Renal cortical epithelial cell (primary cell): ENCODE results near the gene CKM. TPM values are rescaled to one million over a fixed set of nuclear protein-coding genes. Genes with fewer than 3 reads are reported as not detected.
"Not testable (repeated sequence)": the region's sequence is repeated elsewhere in the genome, so short reads cannot be mapped to it uniquely, and the experiment has no call there.

Experiments
- DNase-seq: peaks from one replicate; pipeline ENCODE4 v3.0.0-alpha.2; 2011; ENCODE audit warnings: low read depth
- total RNA-seq: library from RNA; depleted of rRNA; stranded (reverse); fragments of >200 nt; gene quantifications from 2 replicates; pipeline ENCODE4 v1.2.3, GENCODE V29; 2014

CKM gene
- total RNA-seq, 1 donor from 2014 or later = not detected

DNA sequence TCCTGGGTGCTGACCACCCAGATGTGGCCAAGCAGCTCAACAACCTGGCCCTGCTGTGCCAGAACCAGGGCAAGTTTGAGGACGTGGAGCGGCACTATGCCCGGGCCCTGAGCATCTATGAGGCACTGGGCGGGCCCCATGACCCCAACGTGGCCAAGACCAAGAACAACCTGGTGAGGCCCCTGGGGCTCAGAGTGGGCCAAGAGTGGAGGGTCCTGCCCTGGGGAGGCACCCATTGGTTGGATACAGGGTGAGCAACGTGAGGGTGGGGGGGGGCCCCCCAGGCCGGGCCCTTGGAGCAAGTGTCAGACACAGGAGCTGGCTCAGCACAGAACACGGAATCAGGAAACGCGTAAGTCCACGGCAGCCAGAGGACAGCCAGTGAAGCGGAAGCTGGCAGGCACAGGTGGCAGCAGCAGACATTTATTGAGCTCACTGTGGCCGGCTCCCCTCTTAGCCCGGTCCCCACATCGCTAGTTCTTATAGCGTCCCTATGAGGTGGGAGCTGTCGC is 26.8 kb upstream of the CKM start:
- no peak for DNase-seq

DNA sequence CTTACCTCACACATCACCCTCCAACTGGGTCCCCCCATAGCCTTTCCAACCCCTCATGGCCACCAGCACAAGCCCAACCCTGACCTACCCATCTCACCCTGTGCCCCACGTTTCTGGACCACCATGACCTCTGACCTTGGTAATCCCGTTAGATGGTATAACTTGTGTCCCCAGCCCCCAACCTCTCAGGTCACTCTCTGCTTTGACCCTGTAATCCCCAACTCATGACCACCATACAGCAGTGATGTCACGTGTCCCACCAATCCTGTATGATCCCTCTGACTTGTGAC is 26.4 kb upstream of the CKM start:
- DNase-seq = no peak

DNA sequence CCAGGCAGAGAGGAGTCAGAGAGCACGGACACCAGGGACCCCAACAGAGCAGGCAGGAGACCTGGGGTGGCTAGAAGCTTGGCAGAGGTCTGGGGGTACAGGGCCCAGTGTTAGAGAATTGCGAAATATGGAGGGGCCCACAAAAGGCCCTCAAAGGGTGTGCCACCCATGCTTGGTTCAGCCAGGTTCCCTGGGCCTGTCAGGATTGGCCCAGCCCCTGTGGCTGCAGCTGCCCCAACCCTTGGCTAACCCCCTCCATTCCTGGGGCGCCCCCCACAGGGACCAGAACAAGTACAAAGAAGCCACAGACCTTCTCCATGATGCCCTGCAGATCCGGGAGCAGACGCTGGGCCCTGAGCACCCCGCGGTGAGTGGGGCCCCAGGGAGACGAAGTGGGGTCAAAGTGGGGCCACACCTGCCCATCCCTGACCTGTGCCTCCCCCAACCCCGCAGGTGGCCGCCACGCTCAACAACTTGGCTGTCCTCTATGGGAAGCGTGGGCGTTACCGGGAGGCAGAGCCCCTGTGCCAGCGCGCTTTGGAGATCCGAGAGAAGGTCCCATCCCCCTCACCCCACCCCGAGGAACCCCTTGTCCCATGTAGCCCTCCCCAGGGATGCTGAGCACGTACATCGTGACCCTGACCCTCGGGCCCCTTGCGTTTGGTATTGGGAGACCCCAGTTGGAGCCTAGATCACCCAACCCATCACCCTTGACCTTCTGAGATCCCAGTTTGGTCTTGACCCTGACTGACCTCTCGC is 25.9 kb upstream of the CKM start:
- no peak for DNase-seq

- DNase-seq = no peak
These were observed 25.1 kb upstream of the CKM start for GRCh38 chr19:45347570-45348366.

DNA sequence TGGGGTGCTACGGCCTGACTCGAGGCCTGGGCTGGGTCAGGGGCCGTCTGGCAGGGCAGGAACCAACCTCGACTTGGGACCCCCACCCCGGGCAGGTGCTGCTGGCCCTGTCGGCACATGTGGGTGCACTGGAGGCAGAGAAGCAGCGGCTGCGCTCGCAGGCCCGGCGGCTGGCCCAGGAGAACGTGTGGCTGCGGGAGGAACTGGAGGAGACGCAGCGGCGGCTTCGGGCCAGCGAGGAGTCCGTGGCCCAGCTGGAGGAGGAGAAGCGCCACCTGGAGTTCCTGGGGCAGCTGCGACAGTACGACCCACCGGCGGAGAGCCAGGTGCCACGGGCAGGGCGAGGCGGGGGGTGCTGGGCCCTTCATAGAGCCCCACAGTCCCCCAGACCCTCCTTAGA is 23.8 kb upstream of the CKM start:
- DNase-seq = no peak

DNA sequence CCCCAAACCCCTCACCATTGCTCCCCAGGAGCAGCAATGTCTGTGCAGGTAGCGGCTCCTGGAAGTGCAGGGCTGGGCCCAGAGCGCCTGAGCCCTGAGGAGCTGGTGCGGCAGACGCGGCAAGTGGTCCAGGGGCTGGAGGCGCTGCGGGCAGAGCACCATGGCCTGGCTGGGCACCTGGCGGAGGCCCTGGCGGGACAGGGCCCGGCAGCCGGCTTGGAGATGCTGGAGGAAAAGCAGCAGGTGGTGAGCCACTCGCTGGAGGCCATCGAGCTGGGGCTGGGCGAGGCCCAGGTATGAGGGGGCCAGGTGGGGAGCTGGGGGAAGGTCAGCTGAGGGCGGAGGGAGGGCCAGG is 22.8 kb upstream of the CKM start:
- no peak for DNase-seq

- no peak for DNase-seq
These were observed 22.2 kb upstream of the CKM start for GRCh38 chr19:45344621-45345505.

DNA sequence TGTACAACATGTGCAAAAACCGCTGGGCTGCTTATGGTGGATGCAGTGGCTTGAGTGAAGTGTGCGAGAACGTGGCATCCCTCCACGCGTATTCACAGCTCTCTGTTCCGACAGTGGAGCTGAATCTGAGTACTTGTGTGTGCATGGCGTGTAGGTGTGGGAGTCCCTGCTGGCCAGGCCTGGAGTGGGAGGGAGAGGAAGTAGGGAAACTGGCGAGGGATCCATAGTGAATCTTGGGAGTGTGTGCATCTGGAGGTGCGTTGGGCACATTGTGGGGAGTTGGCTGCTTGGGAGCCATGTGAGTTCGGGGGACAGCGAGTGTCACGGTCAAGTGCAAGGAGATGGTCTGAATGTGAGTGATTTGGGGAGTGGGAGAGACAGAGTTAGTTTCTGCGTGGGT is 20.2 kb upstream of the CKM start:
- DNase-seq = no peak

DNA sequence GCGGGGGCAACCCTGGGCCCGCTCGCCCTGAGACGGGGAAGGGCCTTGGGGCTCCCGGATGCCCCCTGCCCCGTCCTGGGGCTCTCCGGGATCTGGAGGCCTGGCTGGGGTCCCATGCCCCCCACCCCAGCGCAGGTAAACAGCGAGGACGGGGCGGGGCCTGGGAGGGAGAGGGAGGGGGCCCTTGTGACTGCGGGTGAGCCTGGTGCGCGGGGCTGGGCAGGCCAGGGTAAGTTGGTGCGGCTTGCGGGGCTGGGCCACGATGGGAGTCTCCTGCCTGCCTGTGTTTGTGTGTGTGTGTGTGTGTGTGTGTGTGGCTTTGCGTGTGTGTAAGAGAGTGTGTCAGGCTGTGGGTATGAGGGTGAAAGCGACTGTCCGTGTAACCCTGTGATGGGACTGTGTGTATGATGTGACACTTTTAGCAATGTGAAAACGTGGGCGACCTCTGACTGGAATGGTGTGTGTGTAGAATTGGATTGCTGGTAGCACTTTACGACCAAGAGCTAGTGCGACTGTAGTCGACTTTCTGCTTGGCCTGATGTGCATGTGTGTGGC is 18.3 kb upstream of the CKM start:
- no peak for DNase-seq

GRCh38 chr19:45340232-45340898 is 17.7 kb upstream of the CKM start, which contains the start of gene KLC3:
Gene KLC3, plus strand, starts transcription at chr19:45340750. Its CDS starts 4,792 bp downstream, at chr19:45345542.
- no peak for DNase-seq

GRCh38 chr19:45339629-45340028 is 17.0 kb upstream of the CKM start:
- no peak for DNase-seq

DNA sequence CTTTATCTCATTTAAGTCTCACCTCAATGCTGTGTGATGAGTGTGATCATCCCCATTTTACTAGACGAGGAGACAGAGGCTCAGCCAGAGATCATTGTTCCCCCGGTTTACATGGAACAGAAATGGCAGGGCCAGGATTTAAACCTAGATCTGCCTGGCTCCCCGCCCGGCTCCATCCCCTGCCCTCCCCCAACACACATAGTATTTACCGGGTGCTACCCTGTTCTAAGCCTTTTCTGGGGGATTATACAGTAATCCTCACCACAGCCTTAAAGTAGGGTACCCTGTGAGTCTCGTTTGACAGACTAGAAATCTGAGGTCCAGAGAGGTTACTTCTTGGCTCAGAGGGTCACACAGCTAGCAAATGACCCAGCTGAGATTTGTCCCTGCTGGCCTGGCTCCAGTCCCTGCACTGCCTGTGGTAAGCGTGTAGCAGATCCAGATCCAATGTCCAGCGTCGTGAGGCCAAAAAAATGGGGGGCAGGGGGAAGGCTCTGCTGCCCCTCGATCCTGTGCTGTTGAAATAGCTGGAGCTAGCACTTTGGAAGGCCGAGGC is 14.1 kb upstream of the CKM start:
- DNase-seq = no peak

GRCh38 chr19:45334881-45335280 is 12.2 kb upstream of the CKM start:
- DNase-seq = not testable (repeated sequence)

GRCh38 chr19:45333609-45334303 is 11.1 kb upstream of the CKM start:
- no peak for DNase-seq

DNA sequence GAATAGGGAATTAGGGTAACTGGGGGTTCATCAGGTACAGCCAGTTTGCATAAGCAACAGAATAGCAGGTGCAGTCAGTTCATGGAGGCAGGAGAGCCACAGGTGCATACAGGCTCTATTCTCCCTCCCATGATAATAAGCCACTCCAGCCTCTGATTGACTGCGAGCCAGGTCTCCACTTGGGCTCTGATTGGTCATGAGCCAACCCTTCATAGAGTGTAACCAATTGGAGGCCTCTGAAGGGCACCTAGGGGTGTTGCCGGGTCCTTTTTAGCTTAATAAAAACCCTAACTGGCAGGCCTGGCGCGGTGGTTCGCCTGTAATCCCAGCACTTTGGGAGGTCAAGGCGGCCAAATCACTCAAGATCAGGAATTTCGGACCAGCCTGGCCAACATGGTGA is 8.7 kb upstream of the CKM start:
- no peak for DNase-seq

DNA sequence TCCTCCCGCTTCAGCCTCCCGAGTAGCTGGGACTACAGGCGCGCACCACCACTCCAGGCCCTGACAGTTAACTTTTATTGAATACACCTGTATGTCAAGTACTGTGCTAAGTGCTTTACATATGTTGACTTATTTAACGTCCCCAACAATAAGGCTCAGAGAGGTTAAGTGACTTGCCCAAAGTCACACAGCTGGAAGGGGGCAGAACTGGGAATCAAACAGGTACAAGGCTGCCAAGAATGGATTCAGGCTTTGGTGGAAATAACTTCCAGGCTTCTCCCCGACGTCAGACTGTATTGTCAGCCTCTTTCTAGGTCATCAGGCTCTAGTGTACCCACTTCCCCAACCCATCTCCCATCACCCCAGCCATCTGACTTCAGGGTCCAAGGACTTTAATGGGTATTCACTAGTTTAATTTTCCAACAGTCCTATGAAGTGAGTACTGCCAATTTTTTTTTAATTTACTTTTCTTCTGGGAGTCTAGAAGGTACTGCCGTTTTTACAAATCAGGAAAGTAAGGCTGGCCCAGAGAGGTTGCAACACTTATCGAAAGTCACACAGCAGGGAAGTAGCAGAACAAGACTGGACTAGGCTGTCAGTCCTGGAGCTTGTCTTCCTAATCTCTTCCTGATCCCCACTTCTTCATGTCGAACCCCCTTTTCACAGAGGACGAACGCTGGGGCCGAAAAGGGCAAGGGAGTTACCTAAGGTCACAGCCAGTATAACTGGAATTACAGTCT is 4.9 kb upstream of the CKM start:
- no peak for DNase-seq

GRCh38 chr19:45324349-45324907 is 1.8 kb upstream of the CKM start:
- no peak for DNase-seq

GRCh38 chr19:45323671-45324081 is 1.0 kb upstream of the CKM start:
- no peak for DNase-seq

DNA sequence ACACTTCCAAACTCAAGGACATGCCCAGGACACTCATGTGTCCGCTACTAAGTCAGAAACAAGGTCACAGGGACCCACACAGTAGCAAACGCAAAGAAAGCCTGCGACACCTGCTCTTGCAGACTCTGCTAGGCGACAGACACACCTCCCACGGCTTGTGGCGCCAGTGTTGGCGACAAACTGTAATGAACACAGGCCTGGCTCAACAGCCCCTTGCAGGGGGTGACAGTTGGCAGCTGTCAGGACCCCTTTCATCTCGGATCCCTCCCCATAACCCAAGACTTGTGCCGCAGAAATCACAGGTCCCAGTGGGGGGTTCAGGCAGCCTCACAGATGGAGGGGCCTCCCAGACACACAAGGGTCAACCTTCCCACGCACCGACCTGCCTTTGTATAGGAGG is 364 bp downstream of the CKM start:
- DNase-seq = no peak
